DOHH2 (cell line): ENCODE data around the gene APOE.
A peak's percentile ranks its signal among the peaks of the same experiment; 100 is the strongest.
"Not testable (repeated sequence)": the region's sequence is repeated elsewhere in the genome, so short reads cannot be mapped to it uniquely, and the experiment has no call there.

Experiments used
- H3F3A ChIP-seq: fragments of 200-600 bp; sonication (generic), shearing (Covaris generic); 2 replicates; pipeline ENCODE4 v1.6.0; 2016; ENCODE audit warnings: antibody characterized with exemption, mild to moderate bottlenecking; ENCODE audit not compliant: control insufficient read depth, insufficient read depth
- H3K27ac ChIP-seq: fragments of 200-600 bp; sonication (generic); 2 replicates; pipeline ENCODE4 v1.5.1; 2014; ENCODE audit warnings: low read depth, mild to moderate bottlenecking, low read length, moderate library complexity
- H3K27me3 ChIP-seq: fragments of 200-600 bp; sonication (generic); 2 replicates; pipeline ENCODE4 v1.6.1; 2014; ENCODE audit warnings: mild to moderate bottlenecking, low read length, mixed read lengths; ENCODE audit not compliant: control insufficient read depth
- H3K36me3 ChIP-seq: fragments of 200-600 bp; sonication (generic); 2 replicates; pipeline ENCODE4 v1.6.1; 2014; ENCODE audit warnings: mild to moderate bottlenecking, low read length, moderate library complexity, mixed read lengths; ENCODE audit not compliant: control insufficient read depth
- H3K4me1 ChIP-seq: fragments of 200-600 bp; sonication (generic); 2 replicates; pipeline ENCODE4 v1.6.1; 2014; ENCODE audit warnings: mild to moderate bottlenecking, low read length, mixed read lengths; ENCODE audit not compliant: control insufficient read depth
- H3K4me2 ChIP-seq: fragments of 200-600 bp; sonication (generic); 2 replicates; pipeline ENCODE4 v1.6.0; 2014; ENCODE audit warnings: mild to moderate bottlenecking, low read length, moderate library complexity
- H3K4me3 ChIP-seq: fragments of 200-600 bp; sonication (generic); 2 replicates; pipeline ENCODE4 v1.5.1; 2014; ENCODE audit warnings: mild to moderate bottlenecking, low read length, mixed read lengths
- H3K79me2 ChIP-seq: fragments of 200-600 bp; sonication (generic); 2 replicates; pipeline ENCODE4 v1.6.1; 2014; ENCODE audit warnings: mild to moderate bottlenecking, low read length, mixed read lengths; ENCODE audit not compliant: control insufficient read depth
- H3K9me2 ChIP-seq: fragments of 200-600 bp; sonication (generic); replicated peaks from 2 replicates; pipeline ENCODE4 v1.6.1; 2014; ENCODE audit warnings: mild to moderate bottlenecking, low read length, mixed read lengths; ENCODE audit not compliant: control insufficient read depth
- H3K9me3 ChIP-seq: fragments of 200-600 bp; sonication (generic); 2 replicates; pipeline ENCODE4 v1.6.1; 2014; ENCODE audit warnings: antibody characterized with exemption, low read length, mixed read lengths; ENCODE audit not compliant: control insufficient read depth, insufficient read depth
- H4K20me1 ChIP-seq: fragments of 200-600 bp; sonication (generic); 2 replicates; pipeline ENCODE4 v1.6.0; 2014; ENCODE audit warnings: low read depth, mild to moderate bottlenecking, antibody characterized with exemption, low read length, moderate library complexity; ENCODE audit not compliant: control insufficient read depth, insufficient read depth
- CTCF ChIP-seq: fragments of 200-600 bp; sonication (generic); IDR thresholded peaks from one replicate; pipeline ENCODE4 v1.5.1; 2014; ENCODE audit warnings: antibody characterized with exemption, mild to moderate bottlenecking, low read depth, low read length; ENCODE audit not compliant: poor library complexity, severe bottlenecking
- EZH2phosphoT487 ChIP-seq: fragments of 200-600 bp; sonication (generic); IDR thresholded peaks from 2 replicates; pipeline ENCODE4 v1.6.1; 2017; ENCODE audit warnings: borderline replicate concordance, mild to moderate bottlenecking, antibody characterized with exemption, low read length, moderate library complexity, mixed read lengths

Gene APOE

GRCh38 chr19:44886141-44886540 lies 19.5 kb upstream of the APOE start:
- H3K27me3 ChIP-seq = no peaks in the 10 kb centered on the region
- H3K79me2 ChIP-seq = peaks cover 7% of the 10 kb centered on the region
- H3K27ac ChIP-seq = no peak overlapping the region
- H3K36me3 ChIP-seq = no peaks in the 10 kb centered on the region
- no peaks in the 10 kb centered on the region for H3K9me2 ChIP-seq
- no peak overlapping the region for H3K4me2 ChIP-seq
- peaks cover 8% of the 10 kb centered on the region for H3K4me1 ChIP-seq
- no peaks in the 10 kb centered on the region for H3K9me3 ChIP-seq
- peaks cover 6% of the 10 kb centered on the region for H3F3A ChIP-seq
- H3K4me3 ChIP-seq = no peak overlapping the region
- no peak for TF ChIP-seq CTCF
- TF ChIP-seq EZH2phosphoT487 = no peak
- no peaks in the 10 kb centered on the region for H4K20me1 ChIP-seq

GRCh38 chr19:44887648-44888047 lies 17.9 kb upstream of the APOE start:
- H3K9me2 ChIP-seq = no peaks in the 10 kb centered on the region
- H4K20me1 ChIP-seq = peaks cover 8% of the 10 kb centered on the region
- H3K9me3 ChIP-seq = no peaks in the 10 kb centered on the region
- peaks cover 15% of the 10 kb centered on the region for H3K4me1 ChIP-seq
- no peak overlapping the region for H3K4me2 ChIP-seq
- H3K36me3 ChIP-seq = peaks cover 13% of the 10 kb centered on the region
- H3K4me3 ChIP-seq = no peak overlapping the region
- TF ChIP-seq EZH2phosphoT487 (no peak), CTCF (no peak)
- H3K79me2 ChIP-seq = peaks cover 22% of the 10 kb centered on the region
- H3F3A ChIP-seq = peaks cover 6% of the 10 kb centered on the region
- no peak overlapping the region for H3K27ac ChIP-seq
- no peaks in the 10 kb centered on the region for H3K27me3 ChIP-seq

GRCh38 chr19:44888335-44888734 lies 17.3 kb upstream of the APOE start:
- Histone ChIP-seq H4K20me1 (peaks cover 14% of the 10 kb centered on the region), H3K79me2 (peaks cover 29% of the 10 kb centered on the region), H3K4me1 (peaks cover 19% of the 10 kb centered on the region), H3K36me3 (peaks cover 20% of the 10 kb centered on the region)
- H3K27ac ChIP-seq, H3F3A ChIP-seq, H3K9me3 ChIP-seq, H3K9me2 ChIP-seq, H3K4me3 ChIP-seq, H3K4me2 ChIP-seq, H3K27me3 ChIP-seq: not testable (repeated sequence)

GRCh38 chr19:44889830-44890365 lies 15.7 kb upstream of the APOE start:
- Histone ChIP-seq H3K36me3 (peaks cover 35% of the 10 kb centered on the region), H3K9me3 (no peaks in the 10 kb centered on the region), H3K9me2 (no peaks in the 10 kb centered on the region), H3K79me2 (peaks cover 41% of the 10 kb centered on the region), H3K4me2 (peak overlapping the region; percentile 95), H3K4me1 (peaks cover 19% of the 10 kb centered on the region), H3F3A (peaks cover 6% of the 10 kb centered on the region), H3K27ac (peak overlapping the region; percentile 92), H4K20me1 (peaks cover 14% of the 10 kb centered on the region), H3K27me3 (no peaks in the 10 kb centered on the region), H3K4me3 (peak overlapping the region; percentile 83)
- no peak for TF ChIP-seq EZH2phosphoT487
- no peak for TF ChIP-seq CTCF
